Fibroblast of the aortic adventitia (primary cell): ENCODE measurements around the gene ASAP3. TPM values are rescaled to one million over a fixed set of nuclear protein-coding genes. Genes with fewer than 3 reads are reported as not detected.

ENCODE experiments used
- DNase-seq: peaks from one replicate; pipeline ENCODE4 v3.0.0-alpha.2; 2010; ENCODE audit warnings: low read depth
- H3K4me3 ChIP-seq: 2 replicates; pipeline ENCODE4 v1.5.1; 2011; ENCODE audit warnings: low read depth, mild to moderate bottlenecking, control low read depth, low read length, moderate library complexity
- total RNA-seq: library from RNA; depleted of rRNA; stranded (reverse); fragments of >200 nt; gene quantifications from 2 replicates; pipeline ENCODE4 v1.2.3, GENCODE V29; 2012; ENCODE audit warnings: low replicate concordance
- TF ChIP-seq, protein P1 (sequence below): IDR thresholded peaks from 2 replicates; pipeline ENCODE4 v1.5.1; 2011; ENCODE audit warnings: mild to moderate bottlenecking, low read length, control low read depth, inconsistent platforms; ENCODE audit not compliant: insufficient read depth

Gene ASAP3
- total RNA-seq, 1 donor = 46.9 TPM

DNA sequence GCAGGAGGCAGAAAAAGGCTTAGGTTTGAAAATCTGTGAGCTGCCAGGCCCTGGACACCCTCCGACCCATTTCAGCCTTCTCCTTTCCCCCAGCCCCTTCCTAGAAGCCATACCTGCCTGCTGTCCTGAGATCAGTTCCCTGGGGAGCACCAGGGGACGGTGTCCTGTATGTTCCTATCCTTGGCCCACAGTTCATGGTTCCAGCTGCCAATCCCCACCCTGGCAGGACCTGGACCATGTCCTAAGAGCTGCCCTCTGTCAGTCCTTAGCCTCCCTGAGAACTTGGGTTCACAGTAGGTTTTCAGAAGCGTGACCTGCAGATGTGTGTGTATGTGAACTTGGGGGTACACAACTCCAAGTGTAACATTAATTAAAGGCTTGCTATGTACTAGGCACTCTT, 63.2 kb downstream of the ASAP3 start:
- no peak overlapping the region for H3K4me3 ChIP-seq
- DNase-seq = no peak
- TF ChIP-seq, protein P1, sequence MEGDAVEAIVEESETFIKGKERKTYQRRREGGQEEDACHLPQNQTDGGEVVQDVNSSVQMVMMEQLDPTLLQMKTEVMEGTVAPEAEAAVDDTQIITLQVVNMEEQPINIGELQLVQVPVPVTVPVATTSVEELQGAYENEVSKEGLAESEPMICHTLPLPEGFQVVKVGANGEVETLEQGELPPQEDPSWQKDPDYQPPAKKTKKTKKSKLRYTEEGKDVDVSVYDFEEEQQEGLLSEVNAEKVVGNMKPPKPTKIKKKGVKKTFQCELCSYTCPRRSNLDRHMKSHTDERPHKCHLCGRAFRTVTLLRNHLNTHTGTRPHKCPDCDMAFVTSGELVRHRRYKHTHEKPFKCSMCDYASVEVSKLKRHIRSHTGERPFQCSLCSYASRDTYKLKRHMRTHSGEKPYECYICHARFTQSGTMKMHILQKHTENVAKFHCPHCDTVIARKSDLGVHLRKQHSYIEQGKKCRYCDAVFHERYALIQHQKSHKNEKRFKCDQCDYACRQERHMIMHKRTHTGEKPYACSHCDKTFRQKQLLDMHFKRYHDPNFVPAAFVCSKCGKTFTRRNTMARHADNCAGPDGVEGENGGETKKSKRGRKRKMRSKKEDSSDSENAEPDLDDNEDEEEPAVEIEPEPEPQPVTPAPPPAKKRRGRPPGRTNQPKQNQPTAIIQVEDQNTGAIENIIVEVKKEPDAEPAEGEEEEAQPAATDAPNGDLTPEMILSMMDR = no peak

DNA sequence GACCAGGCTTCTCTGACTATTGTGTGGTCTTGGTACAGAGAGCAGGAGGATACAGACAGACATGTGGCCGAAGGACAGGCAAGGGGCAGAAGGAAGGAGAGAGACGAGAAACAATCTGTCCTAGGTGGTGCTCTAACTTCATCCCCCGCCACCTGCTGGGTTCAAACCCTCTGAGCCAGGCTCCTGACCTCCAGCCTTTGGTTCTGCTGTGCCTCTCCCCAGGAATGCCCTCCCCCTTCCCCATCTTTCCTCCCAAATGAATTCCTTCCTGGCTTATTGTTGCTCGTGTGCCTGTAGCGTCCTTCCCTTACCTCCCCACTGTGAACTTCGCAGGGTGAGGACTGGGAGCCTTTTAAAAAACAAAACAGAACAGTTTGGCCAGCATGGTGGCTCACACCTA, 64.8 kb downstream of the ASAP3 start:
- no peak overlapping the region for H3K4me3 ChIP-seq
- DNase-seq = no peak
- TF ChIP-seq, protein P1 = no peak

DNA sequence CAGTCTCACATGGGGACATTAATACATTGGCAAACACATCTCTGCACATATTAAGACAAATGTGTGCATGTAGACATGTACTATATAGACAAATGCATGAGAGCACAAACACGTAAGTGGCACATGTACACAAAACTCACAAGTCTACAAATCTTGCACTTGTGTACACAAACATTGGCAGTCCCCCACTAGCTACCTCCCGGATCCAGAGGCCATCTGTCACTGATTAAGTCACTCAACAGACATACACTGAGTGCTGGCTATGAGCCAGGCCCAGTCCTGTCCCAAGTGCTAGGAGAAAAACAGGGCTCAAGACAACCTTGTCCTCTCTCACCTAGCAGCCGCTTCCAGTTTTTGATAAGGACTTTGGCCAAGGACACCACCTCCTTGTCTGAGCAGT, 66.4 kb downstream of the ASAP3 start:
- no peak for DNase-seq
- TF ChIP-seq, protein P1 = no peak
- H3K4me3 ChIP-seq = no peak overlapping the region

DNA sequence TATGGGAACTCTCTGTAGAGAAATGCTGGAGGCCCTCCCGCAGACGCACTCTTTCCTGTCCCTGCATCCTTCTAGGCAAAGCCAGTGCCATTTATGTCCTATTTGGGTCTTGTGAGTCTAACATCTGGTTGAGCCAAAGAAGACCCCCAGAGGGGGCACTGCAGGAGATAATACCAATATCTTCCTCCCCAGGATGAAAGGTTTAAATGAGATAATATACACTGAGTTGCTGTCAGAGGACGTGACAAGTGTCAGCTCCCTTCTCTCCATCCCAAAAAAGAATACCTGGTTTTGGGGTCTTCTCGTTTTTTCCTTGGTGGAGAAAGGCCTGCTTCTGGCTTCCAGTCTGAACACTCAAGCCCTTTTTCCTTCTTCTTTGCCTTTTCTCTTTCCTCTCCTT, 67.0 kb downstream of the ASAP3 start:
- no peak for DNase-seq
- TF ChIP-seq, protein P1 = no peak
- no peak overlapping the region for H3K4me3 ChIP-seq

DNA sequence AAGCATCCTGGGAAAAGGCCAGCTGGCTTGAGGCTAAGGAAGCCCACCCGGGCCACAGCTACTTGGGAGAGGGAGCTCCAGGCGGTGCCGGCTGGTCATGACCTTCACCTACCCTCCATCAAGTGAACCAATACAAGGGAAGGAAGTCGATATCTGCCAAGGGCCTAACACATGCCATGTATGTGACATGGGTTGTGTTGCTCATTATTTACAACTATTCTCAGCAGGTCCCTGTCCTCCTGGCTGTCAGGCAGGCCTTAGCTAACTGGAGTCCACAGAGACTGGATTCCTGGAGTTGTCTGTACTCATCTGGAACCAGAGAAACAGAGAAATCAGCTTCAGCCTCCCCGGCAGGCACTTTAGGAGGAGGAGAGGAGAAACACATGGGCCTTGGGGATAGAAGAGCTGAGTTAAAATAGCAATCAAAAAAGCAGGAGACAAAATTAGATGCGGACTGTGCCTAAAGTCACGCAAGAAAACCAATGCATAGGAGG, 75.1 kb downstream of the ASAP3 start:
- TF ChIP-seq, protein P1 = no peak
- H3K4me3 ChIP-seq = no peak overlapping the region

DNA sequence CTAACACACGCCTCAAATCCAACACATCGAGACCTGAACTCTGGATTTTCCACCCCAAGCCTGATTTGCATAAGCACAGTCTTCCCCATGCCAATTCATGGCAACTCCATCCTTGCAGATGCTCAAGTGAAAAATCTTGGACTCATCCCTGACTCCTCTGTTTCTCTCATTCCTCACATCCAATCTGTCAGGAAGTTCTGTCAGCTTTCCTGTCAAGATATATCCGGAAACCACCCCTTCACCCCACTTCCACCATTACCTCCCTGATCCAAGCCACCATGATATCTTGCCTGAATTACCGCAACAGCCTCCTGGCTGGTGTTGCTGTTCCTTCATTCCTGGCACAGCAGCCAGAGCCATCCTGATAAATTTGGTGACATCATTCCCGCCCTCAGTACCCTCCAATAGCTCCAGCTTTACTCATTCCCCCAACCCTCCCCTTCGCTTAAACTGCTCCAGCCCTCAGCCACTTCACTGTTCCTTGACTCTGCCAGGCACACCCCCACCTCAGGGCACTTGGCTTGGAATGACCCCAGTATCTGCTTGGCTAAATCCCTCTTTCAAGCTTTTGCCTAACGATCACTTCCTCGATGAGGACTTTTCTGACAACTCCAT, 76.9 kb downstream of the ASAP3 start:
- TF ChIP-seq, protein P1 = no peak
- H3K4me3 ChIP-seq = no peak overlapping the region
- DNase-seq = no peak

More for the DNA sequence above, 75.1 kb downstream of the ASAP3 start:
- no peak for DNase-seq

DNA sequence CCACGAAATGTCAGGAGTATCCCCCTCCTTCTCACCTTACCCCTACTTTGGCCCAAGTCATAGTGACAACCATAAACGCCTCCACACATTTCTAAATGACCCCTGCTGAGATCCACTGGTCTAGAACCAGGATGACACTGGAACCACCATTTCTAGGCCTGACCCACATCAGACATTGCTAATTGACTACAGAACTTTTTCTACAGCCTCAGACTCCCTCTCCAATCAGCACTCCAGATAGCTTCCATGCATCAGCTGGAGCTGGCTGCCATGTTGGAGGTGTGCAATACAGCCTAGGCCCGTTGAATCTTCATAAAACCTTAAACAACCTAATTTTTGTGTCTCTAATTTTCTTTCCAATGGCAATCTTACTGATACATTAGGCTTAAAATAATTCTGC, 78.0 kb downstream of the ASAP3 start:
- TF ChIP-seq, protein P1 = no peak
- DNase-seq = no peak
- no peak overlapping the region for H3K4me3 ChIP-seq
